HG03342 (cell line): ENCODE results near the gene CRADD.
"Not testable (repeated sequence)": the region's sequence is repeated elsewhere in the genome, so short reads cannot be mapped to it uniquely, and the experiment has no call there.

Experiments used
- ATAC-seq: cut with Tn5 transposase; IDR thresholded peaks from one replicate; pipeline ENCODE4 v1.9.1; 2021; ENCODE audit warnings: mild to moderate bottlenecking, moderate library complexity; ENCODE audit not compliant: unreplicated experiment

The CRADD gene

DNA sequence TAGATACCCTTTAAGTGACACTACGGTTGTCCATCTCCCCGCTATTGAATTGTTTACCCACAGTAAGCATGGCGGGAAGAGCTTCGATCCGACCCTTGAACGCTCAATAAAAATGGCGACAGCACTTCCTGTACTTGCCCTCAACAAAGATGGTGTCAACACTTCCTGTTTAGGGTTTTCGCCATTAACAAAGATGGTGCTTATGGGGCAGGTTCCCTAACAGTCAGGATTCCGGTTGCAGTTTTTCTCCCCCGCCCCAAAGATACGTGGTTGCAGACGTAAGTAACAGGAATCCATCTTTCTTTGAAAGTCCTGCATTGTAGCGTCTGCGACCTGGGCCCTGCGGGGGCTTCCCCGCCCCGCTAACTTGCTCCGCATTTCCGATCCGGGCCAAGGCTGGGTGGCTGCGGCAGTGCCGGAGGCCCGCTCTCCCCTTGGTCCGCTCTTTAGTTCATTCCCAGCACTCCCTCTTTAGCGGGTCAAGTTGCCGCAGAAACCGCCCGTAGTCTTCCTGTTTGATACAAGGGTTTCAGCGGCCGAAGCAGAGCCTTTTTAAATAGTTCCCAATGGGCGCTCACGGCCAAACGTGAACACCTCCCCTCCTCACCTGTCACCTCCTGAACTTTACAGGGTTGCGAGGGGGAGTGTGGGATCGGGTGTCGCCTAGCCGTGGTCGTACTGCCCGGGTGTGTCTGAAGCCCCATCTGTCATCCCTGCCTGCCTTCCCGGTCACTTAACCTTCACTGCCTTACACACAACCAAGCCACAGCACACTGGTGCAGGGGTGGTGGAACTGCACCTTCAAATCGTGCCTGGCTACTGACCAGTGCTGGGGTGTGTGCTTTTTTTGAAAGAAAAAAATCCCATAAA lies at the start of gene CRADD:
Gene CRADD, plus strand, starts transcription at position 181 of the 870 bp plus-strand sequence.
- ATAC-seq: peak; percentile 89

DNA sequence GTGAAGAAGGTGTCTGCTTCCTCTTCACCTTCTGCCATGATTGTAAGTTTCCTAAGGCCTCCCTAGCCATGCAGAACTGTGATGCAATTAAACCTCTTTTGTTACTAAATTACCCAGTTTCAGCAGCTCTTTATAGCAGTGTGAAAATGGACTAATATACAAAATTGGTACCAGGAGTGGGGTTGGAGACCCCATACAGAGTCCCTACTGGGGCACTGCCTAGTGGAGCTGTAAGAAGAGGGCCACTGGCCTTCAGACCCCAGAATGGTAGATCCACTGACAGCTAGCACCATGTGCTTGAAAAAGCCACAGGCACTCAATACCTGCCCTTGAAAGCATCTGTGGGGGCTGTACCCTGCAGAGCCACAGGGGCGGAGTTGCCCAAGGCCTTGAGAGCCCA lies 44.8 kb upstream of the CRADD start:
- ATAC-seq: no peak

DNA sequence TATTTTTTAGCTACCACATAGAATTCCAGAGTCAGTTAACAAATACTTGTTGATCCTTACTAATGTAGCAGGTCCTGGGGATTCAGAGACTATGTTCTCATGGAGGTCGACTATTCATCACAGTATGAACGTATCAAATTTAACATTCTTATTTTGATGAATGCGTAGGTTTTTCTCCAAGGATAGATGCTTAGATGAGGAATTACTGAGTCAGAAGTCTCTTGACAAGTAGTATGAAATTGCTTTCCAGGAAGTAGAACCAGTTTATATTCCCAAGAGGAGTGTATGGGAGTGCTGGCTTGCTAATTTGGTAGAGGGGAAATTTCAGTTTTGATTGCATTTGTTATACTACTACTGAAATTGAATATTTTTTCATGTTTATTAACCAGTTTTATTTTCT lies 42.8 kb upstream of the CRADD start:
- no peak for ATAC-seq

GRCh38 chr12:93636708-93637107 lies 40.5 kb upstream of the CRADD start:
- ATAC-seq: no peak

DNA sequence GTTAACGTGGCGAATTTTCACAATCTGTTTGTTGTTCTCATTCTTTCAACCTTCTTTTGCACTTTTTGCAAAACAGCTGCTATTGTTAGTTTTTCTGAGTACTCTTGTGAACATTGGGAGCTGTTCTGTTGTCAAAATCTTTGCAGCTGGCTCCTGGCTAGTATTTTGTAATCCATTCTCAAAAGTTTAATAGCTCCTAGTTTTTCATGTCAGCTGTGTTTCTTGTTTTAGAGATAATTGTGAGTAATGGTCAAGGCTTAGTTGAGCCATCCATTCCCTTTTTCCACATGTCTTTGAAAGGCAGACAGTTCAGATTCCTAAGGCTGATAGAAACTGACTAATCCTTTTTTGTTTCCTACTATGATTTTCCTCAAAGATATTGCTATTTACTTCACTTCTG lies 39.1 kb upstream of the CRADD start:
- ATAC-seq: no peak

DNA sequence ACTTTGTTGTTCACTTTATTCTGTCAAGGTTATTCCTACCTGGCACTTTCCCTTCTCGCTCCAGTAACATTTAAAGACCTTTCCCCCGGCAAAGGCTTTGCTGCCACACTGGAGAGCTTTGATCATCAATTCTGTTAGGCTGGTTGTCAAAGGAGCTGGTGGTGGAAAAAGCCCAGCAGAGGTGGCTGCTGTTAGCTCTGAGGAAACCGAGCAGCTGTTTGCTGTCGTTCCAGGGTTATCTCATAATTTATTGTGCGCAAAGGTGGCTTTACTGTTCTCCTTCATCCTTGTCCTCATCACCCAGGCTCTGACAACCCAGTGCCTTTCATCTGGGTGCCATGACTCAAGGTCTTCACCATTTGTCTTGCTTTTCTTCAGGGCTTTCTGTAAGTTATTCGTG lies 38.2 kb upstream of the CRADD start:
- no peak for ATAC-seq

DNA sequence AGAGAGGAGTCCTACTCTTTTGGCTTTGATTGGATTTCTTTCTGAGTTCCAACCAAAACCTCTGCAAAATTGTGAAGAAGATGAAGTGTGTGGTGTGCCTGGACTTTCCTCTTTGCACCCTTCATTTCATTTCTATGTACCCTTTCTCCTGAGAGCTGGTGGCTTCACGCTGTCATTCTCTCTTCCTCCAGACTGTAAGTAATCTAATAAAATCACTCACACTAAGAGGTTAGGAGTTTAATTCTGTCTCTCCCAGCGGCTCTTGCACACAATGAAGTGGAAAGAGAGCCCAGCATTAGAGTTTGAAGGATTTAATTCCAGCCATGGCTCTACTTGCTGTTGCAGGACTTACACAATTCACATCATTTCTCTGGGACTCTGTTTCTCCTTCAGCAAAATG lies 37.8 kb upstream of the CRADD start:
- no peak for ATAC-seq

- ATAC-seq: not testable (repeated sequence)
These were observed 35.8 kb upstream of the CRADD start for GRCh38 chr12:93641380-93641779.

- no peak for ATAC-seq
These were observed 34.4 kb upstream of the CRADD start for GRCh38 chr12:93642751-93643150.

GRCh38 chr12:93645702-93646101 lies 31.5 kb upstream of the CRADD start:
- ATAC-seq: no peak

GRCh38 chr12:93650626-93651025 lies 26.5 kb upstream of the CRADD start:
- no peak for ATAC-seq

DNA sequence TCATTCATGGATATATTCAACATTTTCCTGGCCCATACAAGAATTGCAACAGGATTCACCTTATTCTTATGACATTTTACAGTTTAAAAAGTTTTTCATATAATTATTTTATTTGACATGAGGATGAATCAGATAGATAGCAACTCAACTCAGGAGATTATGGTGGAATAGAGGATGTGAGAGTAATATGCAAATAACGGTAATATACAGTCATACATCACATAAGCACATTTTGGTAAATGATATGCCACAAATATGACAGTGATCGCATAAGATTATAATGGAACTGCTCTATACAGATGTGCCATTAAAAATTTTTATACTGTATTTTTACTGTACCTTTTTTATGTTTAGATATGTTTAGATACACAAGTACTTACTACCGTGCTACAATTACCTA lies 24.1 kb upstream of the CRADD start:
- peak; percentile 74 for ATAC-seq

- ATAC-seq: no peak
These were observed 23.5 kb upstream of the CRADD start for GRCh38 chr12:93653712-93654111.

DNA sequence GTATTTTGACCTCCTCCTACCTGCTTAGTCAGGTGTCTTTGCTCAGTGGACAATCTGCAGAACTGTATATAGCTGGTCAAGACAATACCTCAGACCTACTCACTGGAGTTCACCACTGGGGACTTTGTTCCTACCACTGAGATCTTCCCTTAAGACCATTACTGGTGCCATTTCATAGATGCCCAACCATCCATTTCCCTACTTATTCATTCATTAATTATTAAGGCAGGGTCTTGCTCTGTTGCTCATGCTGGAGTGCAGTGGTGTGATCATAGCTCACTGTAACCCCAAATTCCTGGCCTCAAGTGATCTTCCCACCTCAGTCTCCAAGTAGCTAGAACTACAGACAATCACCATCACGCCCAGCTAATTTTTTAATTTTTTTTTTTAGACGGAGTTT lies 22.8 kb upstream of the CRADD start:
- ATAC-seq: no peak

DNA sequence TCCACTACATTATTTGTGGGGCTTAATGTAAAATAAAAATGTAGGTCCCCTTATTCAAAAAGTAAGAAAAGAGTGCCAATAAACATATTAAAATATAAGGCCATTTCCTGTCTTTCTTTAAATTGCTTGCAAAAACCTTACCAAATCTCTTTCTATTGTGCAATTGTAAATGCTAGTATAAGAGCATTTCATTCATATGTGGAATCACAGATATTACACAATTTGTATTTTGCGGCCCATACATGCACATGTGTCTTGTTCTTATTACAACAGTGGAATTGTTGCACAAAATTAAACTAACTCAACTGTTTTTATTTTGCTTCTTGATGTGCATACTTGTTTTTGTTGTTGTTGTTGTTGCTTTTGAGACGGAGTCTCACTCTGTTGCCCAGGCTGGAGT lies 20.1 kb upstream of the CRADD start:
- ATAC-seq: no peak

GRCh38 chr12:93661021-93661420 lies 16.2 kb upstream of the CRADD start:
- ATAC-seq: no peak

DNA sequence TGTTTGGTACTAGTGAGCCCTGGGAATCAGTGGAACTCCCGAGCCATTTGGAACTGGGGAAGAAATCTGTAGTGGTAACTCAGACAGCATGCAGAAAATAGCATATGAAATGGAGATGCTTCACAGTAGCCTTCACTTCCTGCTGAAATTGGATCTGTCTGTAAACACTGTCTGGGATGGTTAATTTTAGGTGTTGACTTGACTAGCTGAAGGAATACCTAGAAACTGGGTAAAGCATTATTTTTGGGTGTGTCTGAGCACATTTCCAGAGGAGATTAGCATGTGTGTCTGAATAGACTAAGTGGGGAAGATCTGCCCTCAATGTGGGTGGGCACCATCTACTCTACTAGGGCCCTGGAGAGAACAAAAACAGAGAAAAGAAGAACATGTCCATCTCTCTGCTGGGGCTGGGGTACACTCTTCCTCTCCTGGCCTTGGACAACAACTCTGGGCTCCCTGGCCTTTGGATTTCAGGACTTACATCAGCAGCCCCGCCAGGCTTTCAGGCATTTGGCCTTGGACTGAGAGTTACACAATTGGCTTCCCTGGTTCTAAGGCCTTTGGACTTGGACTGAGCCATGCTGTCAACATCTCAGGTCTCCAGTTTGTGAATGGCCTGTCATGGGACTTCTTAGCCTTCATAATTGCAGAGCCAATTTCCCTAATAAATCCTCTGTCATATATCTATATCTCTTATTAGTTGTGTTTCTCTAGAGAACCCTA lies 14.0 kb upstream of the CRADD start:
- no peak for ATAC-seq

- ATAC-seq: no peak
These were observed 13.5 kb upstream of the CRADD start for GRCh38 chr12:93663729-93664084.

DNA sequence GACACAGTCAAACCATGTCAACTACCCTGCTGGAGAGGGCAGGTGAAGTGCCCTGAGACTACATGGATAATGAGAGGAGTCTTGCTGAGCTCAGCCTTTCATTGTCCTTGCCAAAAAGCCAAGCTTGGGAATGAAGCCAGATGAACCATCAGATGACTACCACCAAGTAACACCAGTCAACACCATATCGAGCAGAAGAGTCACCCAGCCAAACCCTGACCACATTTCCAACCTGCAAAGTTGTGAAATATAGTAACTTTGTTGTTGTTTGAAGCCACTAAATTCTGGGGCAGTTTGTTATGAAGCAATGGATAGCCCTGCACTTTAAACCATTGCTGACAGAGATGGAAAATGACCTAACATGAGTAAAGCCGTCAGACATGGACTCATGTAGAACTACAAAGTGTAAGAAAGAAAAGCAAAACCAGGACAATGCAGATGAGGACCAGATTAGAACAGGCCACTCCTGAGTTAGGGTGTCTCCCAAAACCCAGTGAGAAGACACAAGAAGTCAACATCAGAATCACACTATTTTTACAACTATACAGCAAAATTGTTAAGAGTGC lies 12.5 kb upstream of the CRADD start:
- no peak for ATAC-seq

- no peak for ATAC-seq
These were observed 9.5 kb upstream of the CRADD start for GRCh38 chr12:93667672-93668071.

DNA sequence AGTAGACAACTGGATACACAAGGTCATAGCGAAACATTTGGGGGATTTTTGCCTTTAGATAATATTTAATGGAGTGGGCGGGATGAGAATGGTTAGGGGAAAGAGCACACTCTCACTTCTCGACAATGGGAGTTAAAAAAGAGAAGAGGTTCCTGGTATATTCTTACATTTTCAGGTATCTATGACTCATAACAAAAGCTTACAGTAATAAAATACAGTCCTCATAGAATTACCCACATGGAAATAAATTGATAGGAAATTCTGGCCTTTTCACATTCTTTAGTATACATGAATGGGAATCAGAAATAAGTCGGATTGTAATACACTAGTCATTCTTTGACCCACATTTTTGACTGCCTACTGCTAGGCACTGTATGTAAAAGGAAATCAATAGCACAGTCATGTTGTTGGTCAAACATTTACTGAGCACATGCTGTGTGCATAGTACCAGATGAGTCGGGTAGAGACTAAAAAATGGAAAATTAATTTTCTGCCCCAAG lies 8.2 kb upstream of the CRADD start:
- ATAC-seq: peak; percentile 64

DNA sequence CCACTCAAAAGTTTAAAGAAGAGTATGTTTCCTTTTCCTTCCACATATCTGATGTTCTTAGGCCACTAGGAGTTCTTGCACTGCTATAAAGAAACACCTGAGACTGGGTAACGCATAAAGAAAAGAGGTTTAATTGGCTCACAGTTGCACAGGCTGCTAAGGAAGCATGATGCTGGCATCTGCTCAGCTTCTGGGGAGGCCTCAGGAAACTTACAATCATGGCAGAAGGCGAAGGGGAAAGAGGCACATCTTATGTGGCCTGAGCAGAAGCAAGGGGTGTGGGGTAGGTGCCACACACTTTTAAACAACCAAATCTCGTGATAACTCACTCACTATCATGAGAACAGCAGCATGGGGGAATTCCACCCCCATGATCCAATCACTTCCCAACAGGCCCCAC lies 7.7 kb upstream of the CRADD start:
- no peak for ATAC-seq
